ENCODE data around the gene KDM4B. TPM values are rescaled to one million over a fixed set of nuclear protein-coding genes. Genes with fewer than 3 reads are reported as not detected.

The KDM4B gene
- total and polyA plus RNA-seq, 2 of the 8 experiments (the other 6 are each of a cell fraction or from before 2014, with no cell fraction given): 12.0 to 31.9 TPM

GRCh38 chr19:4962085-4962619, 6.8 kb upstream of the KDM4B start:
- H2BK15ac ChIP-seq (ENCODE audit: low read length): no peak overlapping the region
- no peak overlapping the region for H2BK120ac ChIP-seq (replicated peaks; ENCODE audit: low read depth, low read length)
- H3K23me2 ChIP-seq (ENCODE audit: low read depth, low read length): 0 out of 2 replicates have a peak, but pooled peaks cover 2% of the 10 kb centered on the region
- no peaks in the 10 kb centered on the region for H3K79me2 ChIP-seq (ENCODE audit: control insufficient read depth in 1 of 2, insufficient read depth in 2 of 2, low read length in 2 of 2)
- no peak overlapping the region for H3K4me3 ChIP-seq (ENCODE audit: extremely low read depth in 1 of 4, insufficient read depth in 2 of 4, low read depth in 3 of 4, low read length in 4 of 4)
- no peaks in the 10 kb centered on the region for H3K9me3 ChIP-seq (ENCODE audit: insufficient read depth in 2 of 2, low read depth in 1 of 2, low read length in 1 of 2)
- no peak overlapping the region for H2AFZ ChIP-seq (ENCODE audit: low read length)
- no peak for DNase-seq (ENCODE audit: low read depth in 1 of 2, low spot score in 2 of 2)
- H3K27ac ChIP-seq (ENCODE audit: low read depth, low read length): no peak overlapping the region
- POLR2A ChIA-PET (ENCODE audit: partially characterized antibody): interaction anchor here (1.2 kb wide), 1 partner anchor 17 kb away, joined by 3 read pairs; no protein-coding TSS in a partner anchor
- H3K56ac ChIP-seq (replicated peaks; ENCODE audit: insufficient read length, low read depth, low read length): no peak overlapping the region
- FAIRE-seq: no peak
- no peak overlapping the region for H4K5ac ChIP-seq (ENCODE audit: insufficient read length, low read depth, low read length)
- H3K9ac ChIP-seq (replicated peaks in 1 of 4; ENCODE audit: extremely low read depth in 1 of 4, low read depth in 3 of 4, low read length in 3 of 4): no peak overlapping the region
- no peaks in the 10 kb centered on the region for H3K79me1 ChIP-seq (ENCODE audit: low read depth, low read length)
- no peaks in the 10 kb centered on the region for H3K4me1 ChIP-seq (replicated peaks in 1 of 4; ENCODE audit: control insufficient read depth in 3 of 4, insufficient read depth in 4 of 4, low read length in 3 of 4)
- H2BK5ac ChIP-seq (ENCODE audit: low read depth, low read length): no peak overlapping the region
- no peak overlapping the region for H3K4me2 ChIP-seq (ENCODE audit: insufficient read depth in 1 of 2, low read depth in 2 of 2, low read length in 2 of 2)
- no peak overlapping the region for H4K91ac ChIP-seq (replicated peaks; ENCODE audit: insufficient read length, low read length)
- CTCF ChIA-PET (ENCODE audit: partially characterized antibody): interaction anchor here (1.2 to 1.5 kb wide), 2 partner anchors 77 to 90 kb away, joined by 3 read pairs; no protein-coding TSS in a partner anchor
- no peak overlapping the region for H2BK12ac ChIP-seq (ENCODE audit: low read depth, low read length)
- H3K18ac ChIP-seq (ENCODE audit: extremely low read depth, low read length): no peak overlapping the region
- no peak overlapping the region for H4K8ac ChIP-seq (ENCODE audit: extremely low read depth, insufficient read depth, low read length)
- H3K14ac ChIP-seq (ENCODE audit: insufficient read length): no peak overlapping the region
- H3K23ac ChIP-seq (ENCODE audit: insufficient read length): no peak overlapping the region
- peaks cover 0 to 6% of the 10 kb centered on the region in 2 experiments for H4K20me1 ChIP-seq (replicated peaks in 1 of 2; ENCODE audit: control insufficient read depth in 1 of 2, insufficient read depth in 2 of 2, low read length in 2 of 2)
- H2BK20ac ChIP-seq (ENCODE audit: low read length): no peak overlapping the region
- H3K27me3 ChIP-seq (replicated peaks in 1 of 4; ENCODE audit: control insufficient read depth in 3 of 4, extremely low read depth in 1 of 4, insufficient read depth in 3 of 4, low read length in 3 of 4): no peaks in the 10 kb centered on the region
- no peak overlapping the region for H2AK5ac ChIP-seq (ENCODE audit: low read depth, low read length)
- WGBS, 2 experiments (ENCODE audit: extremely low coverage in 1 of 2, insufficient coverage in 1 of 2, insufficient read length in 1 of 2, insufficient replicate concordance in 2 of 2, low coverage in 1 of 2, low lambda C conversion rate in 2 of 2, missing lambda C conversion rate in 1 of 2): 97% methylated on average over 7 of the region's 7 CpGs; no CpG with 5 or more reads in 1 of the 2 experiments
- peaks cover 3 to 29% (median 13%) of the 10 kb centered on the region in 4 experiments; a peak in 6 of 8 replicates for H3K36me3 ChIP-seq (ENCODE audit: control insufficient read depth in 2 of 4, insufficient read depth in 4 of 4, low read length in 3 of 4)
- no peak overlapping the region for H3K4ac ChIP-seq (replicated peaks; ENCODE audit: insufficient read length, low read depth, low read length)
- TF ChIP-seq MAFK (IDR thresholded peaks at IDR 0.05; ENCODE audit: low read depth, low read length) (no peak), CHD1 (IDR thresholded peaks at IDR 0.05; ENCODE audit: low read depth, low read length) (no peak), CTCF (IDR thresholded peaks at IDR 0.05; ENCODE audit: control extremely low read depth in 1 of 3, insufficient read depth in 1 of 3, low read depth in 1 of 3, low read length in 3 of 3) (no peak), GABPA (IDR thresholded peaks at IDR 0.05; ENCODE audit: borderline replicate concordance, insufficient read depth, low read length) (no peak), EP300 (IDR thresholded peaks at IDR 0.05; ENCODE audit: borderline replicate concordance in 1 of 2, low read depth in 2 of 2, low read length in 2 of 2) (no peak), YY1 (IDR thresholded peaks at IDR 0.05; ENCODE audit: low read depth, low read length) (no peak), BACH1 (IDR thresholded peaks at IDR 0.05; ENCODE audit: low read length) (no peak), SP1 (IDR thresholded peaks at IDR 0.05; ENCODE audit: low read depth, low read length) (no peak), TCF12 (IDR thresholded peaks at IDR 0.05; ENCODE audit: low read depth, low read length) (no peak), SP4 (IDR thresholded peaks at IDR 0.05; ENCODE audit: low read length) (no peak), SP2 (IDR thresholded peaks at IDR 0.05; ENCODE audit: low read length) (no peak), TAF1 (IDR thresholded peaks at IDR 0.05; ENCODE audit: low read depth, low read length) (no peak)
